Thoracic aorta (tissue), 2 donors: ENCODE results near the gene TECPR2. TPM values are rescaled to one million over a fixed set of nuclear protein-coding genes. Genes with fewer than 3 reads are reported as not detected.

Source experiments
- ATAC-seq: fragments of 150-250 bp; one replicate; pipeline ENCODE4 v1.8.0; 2017; ENCODE audit warnings: low read depth; ENCODE audit not compliant: insufficient number of reproducible peaks, low FRiP score
- DNase-seq: peaks from one replicate; pipeline ENCODE4 v3.0.0-alpha.2; 2020; ENCODE audit warnings: low spot score
- H3K27ac ChIP-seq, 2 donors: fragments of 200-600 bp; sonication (generic); 1 replicate in 1 of 2; 2 replicates in 1 of 2; pipeline ENCODE4 v1.5.1; 2016; ENCODE audit warnings: mild to moderate bottlenecking in 2 of 2, moderate library complexity in 2 of 2
- H3K27me3 ChIP-seq: fragments of 200-600 bp; sonication (generic); replicated peaks from 2 replicates; pipeline ENCODE4 v1.6.0; 2016; ENCODE audit warnings: mild to moderate bottlenecking; ENCODE audit not compliant: insufficient read depth
- H3K36me3 ChIP-seq: fragments of 200-600 bp; sonication (generic); one replicate; pipeline ENCODE4 v1.5.1; 2016
- H3K4me1 ChIP-seq, 2 donors: fragments of 200-600 bp; sonication (generic); 1 replicate in 1 of 2; 2 replicates in 1 of 2; pipeline versions ENCODE4 v1.5.1 to v1.6.0; 2016; ENCODE audit warnings: low read depth in 2 of 2, mild to moderate bottlenecking in 1 of 2; ENCODE audit not compliant: control insufficient read depth in 1 of 2
- H3K4me3 ChIP-seq: fragments of 200-600 bp; sonication (generic); 2 replicates; pipeline ENCODE4 v1.5.1; 2016; ENCODE audit warnings: mild to moderate bottlenecking
- H3K9me3 ChIP-seq: fragments of 200-600 bp; sonication (generic); 2 replicates; pipeline ENCODE4 v1.5.1; 2016
- CTCF ChIP-seq: fragments of 200-600 bp; sonication (generic); IDR thresholded peaks from one replicate; pipeline ENCODE4 v1.5.1; 2019; ENCODE audit warnings: antibody characterized with exemption
- total RNA-seq, 2 donors: library from RNA; depleted of rRNA; stranded (reverse); fragments of >200 nt; gene quantifications; one replicate each; pipeline versions ENCODE4 v1.1.0 to v1.2.3, GENCODE V29; 2016

The TECPR2 gene
- total RNA-seq, 2 donors from 2014 or later = 36.5 to 41.3 TPM

GRCh38 chr14:102424923-102425322 lies 62.2 kb downstream of the TECPR2 start:
- Histone ChIP-seq H3K4me3 (no peak overlapping the region), H3K9me3 (no peaks in the 10 kb centered on the region), H3K27ac (no peak overlapping the region), H3K36me3 (peaks cover 3% of the 10 kb centered on the region), H3K4me1 (no peaks in the 10 kb centered on the region), H3K27me3 (no peaks in the 10 kb centered on the region)
- DNase-seq = no peak
- no peak for TF ChIP-seq CTCF
- no peak for ATAC-seq

GRCh38 chr14:102426796-102427195 lies 64.1 kb downstream of the TECPR2 start:
- no peak for TF ChIP-seq CTCF
- Histone ChIP-seq H3K36me3 (peaks cover 3% of the 10 kb centered on the region), H3K4me3 (no peak overlapping the region), H3K27ac (no peak overlapping the region), H3K9me3 (no peaks in the 10 kb centered on the region), H3K27me3 (no peaks in the 10 kb centered on the region), H3K4me1 (no peaks in the 10 kb centered on the region)
- ATAC-seq (no peak), DNase-seq (no peak)

GRCh38 chr14:102427642-102428041 lies 64.9 kb downstream of the TECPR2 start:
- DNase-seq = no peak
- peaks cover 3% of the 10 kb centered on the region for H3K36me3 ChIP-seq

GRCh38 chr14:102430212-102430908 lies 67.6 kb downstream of the TECPR2 start:
- peaks cover 12% of the 10 kb centered on the region for H3K36me3 ChIP-seq

More at GRCh38 chr14:102427642-102428041, 64.9 kb downstream of the TECPR2 start:
- Histone ChIP-seq H3K27ac (no peak overlapping the region), H3K9me3 (no peaks in the 10 kb centered on the region), H3K27me3 (no peaks in the 10 kb centered on the region), H3K4me1 (no peaks in the 10 kb centered on the region), H3K4me3 (no peak overlapping the region)
- TF ChIP-seq CTCF = no peak
- no peak for ATAC-seq

GRCh38 chr14:102431751-102432150 lies 69.0 kb downstream of the TECPR2 start:
- no peak for ATAC-seq
- H3K36me3 ChIP-seq = peaks cover 9% of the 10 kb centered on the region
- TF ChIP-seq CTCF = no peak
- H3K9me3 ChIP-seq = no peaks in the 10 kb centered on the region
- H3K27ac ChIP-seq = no peak overlapping the region
- no peaks in the 10 kb centered on the region for H3K4me1 ChIP-seq
- no peaks in the 10 kb centered on the region for H3K27me3 ChIP-seq
- DNase-seq = no peak
- no peak overlapping the region for H3K4me3 ChIP-seq

More at GRCh38 chr14:102430212-102430908, 67.6 kb downstream of the TECPR2 start:
- no peak for TF ChIP-seq CTCF
- H3K27ac ChIP-seq = no peak overlapping the region
- no peaks in the 10 kb centered on the region for H3K9me3 ChIP-seq
- no peak overlapping the region for H3K4me3 ChIP-seq
- ATAC-seq (no peak), DNase-seq (no peak)
- no peaks in the 10 kb centered on the region for H3K4me1 ChIP-seq
- no peaks in the 10 kb centered on the region for H3K27me3 ChIP-seq
